ENCODE results near the gene CKAP5. TPM values are rescaled to one million over a fixed set of nuclear protein-coding genes. Genes with fewer than 3 reads are reported as not detected.

CKAP5 gene
- total RNA-seq, 2 experiments from 2014 or later, result 23.2 to 26.9 TPM

DNA sequence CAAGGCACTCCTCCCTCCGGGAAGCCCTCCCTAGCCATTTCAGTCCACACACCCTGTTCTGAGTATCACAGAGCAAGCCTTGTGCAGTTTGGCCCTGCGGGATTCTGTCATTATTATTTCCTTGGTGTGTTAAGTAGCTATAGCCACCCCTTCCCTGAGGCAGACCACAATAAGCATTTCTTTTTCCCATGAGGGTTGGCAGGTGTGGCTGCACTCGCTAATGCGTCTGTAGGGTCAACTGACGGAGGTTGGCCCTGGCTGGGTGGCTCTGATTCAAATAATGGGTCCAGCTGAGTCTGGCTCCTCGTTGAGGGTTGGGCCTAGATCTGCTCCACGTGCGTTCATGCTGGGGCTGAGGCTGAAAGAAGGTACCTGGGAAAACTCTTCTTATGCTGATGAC lies 122.0 kb downstream of the CKAP5 start:
- Mint-ChIP-seq H3K27me3 (no peaks in the 10 kb centered on the region), H3K4me3 (no peak overlapping the region), H3K36me3 (ENCODE audit: low read depth) (no peaks in the 10 kb centered on the region), H3K27ac (no peak overlapping the region), H3K4me1 (ENCODE audit: low read depth) (no peaks in the 10 kb centered on the region), H3K9me3 (no peaks in the 10 kb centered on the region)
- ATAC-seq (ENCODE audit: poor library complexity) (no peak), DNase-seq (no peak)
- Histone ChIP-seq H3K4me1 (ENCODE audit: insufficient read depth, low read length) (no peaks in the 10 kb centered on the region), H3K27me3 (ENCODE audit: control insufficient read depth in 1 of 2, insufficient read depth in 2 of 2, low read length in 2 of 2) (no peaks in the 10 kb centered on the region), H3K9me3 (ENCODE audit: control insufficient read depth in 1 of 2, insufficient read depth in 1 of 2, low read length in 2 of 2) (no peaks in the 10 kb centered on the region), H3K4me3 (ENCODE audit: low read length) (no peak overlapping the region), H3K36me3 (ENCODE audit: insufficient read depth, low read length) (no peaks in the 10 kb centered on the region), H3K27ac (ENCODE audit: low read depth in 1 of 2, low read length in 2 of 2) (no peak overlapping the region)
- ChIA-PET CTCF (no interaction called here), POLR2A (no interaction called here)
- TF ChIP-seq, protein P1, sequence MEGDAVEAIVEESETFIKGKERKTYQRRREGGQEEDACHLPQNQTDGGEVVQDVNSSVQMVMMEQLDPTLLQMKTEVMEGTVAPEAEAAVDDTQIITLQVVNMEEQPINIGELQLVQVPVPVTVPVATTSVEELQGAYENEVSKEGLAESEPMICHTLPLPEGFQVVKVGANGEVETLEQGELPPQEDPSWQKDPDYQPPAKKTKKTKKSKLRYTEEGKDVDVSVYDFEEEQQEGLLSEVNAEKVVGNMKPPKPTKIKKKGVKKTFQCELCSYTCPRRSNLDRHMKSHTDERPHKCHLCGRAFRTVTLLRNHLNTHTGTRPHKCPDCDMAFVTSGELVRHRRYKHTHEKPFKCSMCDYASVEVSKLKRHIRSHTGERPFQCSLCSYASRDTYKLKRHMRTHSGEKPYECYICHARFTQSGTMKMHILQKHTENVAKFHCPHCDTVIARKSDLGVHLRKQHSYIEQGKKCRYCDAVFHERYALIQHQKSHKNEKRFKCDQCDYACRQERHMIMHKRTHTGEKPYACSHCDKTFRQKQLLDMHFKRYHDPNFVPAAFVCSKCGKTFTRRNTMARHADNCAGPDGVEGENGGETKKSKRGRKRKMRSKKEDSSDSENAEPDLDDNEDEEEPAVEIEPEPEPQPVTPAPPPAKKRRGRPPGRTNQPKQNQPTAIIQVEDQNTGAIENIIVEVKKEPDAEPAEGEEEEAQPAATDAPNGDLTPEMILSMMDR (IDR thresholded peaks at IDR 0.05), result no peak
- intact Hi-C loops (cut with DNase I, micrococcal nuclease), result no loop called here

DNA sequence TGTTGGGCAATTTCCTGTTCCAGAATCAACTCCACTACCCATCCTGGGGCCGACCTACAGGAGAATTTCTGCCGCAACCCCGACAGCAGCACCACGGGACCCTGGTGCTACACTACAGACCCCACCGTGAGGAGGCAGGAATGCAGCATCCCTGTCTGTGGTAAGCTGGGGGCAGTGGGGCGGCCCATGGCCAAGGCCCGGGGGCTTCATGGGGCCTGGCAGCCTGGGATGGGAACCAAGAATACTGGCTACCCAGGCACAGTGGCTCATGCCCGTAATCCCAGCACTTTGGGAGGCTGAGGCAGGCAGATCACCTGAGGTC lies 122.8 kb downstream of the CKAP5 start:
- no peaks in the 10 kb centered on the region for H3K36me3 ChIP-seq (ENCODE audit: insufficient read depth, low read length)
- H3K9me3 ChIP-seq (ENCODE audit: control insufficient read depth in 1 of 2, insufficient read depth in 1 of 2, low read length in 2 of 2), result no peaks in the 10 kb centered on the region
- no peak for ATAC-seq (ENCODE audit: poor library complexity)
- no peak overlapping the region for H3K4me3 ChIP-seq (ENCODE audit: low read length)
- intact Hi-C loops (cut with DNase I, micrococcal nuclease), result no loop called here
- no peak overlapping the region for H3K27ac Mint-ChIP-seq
- H3K4me1 Mint-ChIP-seq (ENCODE audit: low read depth), result peaks cover 5% of the 10 kb centered on the region
- H3K9me3 Mint-ChIP-seq, result no peaks in the 10 kb centered on the region
- ChIA-PET POLR2A (no interaction called here), CTCF (no interaction called here)
- no peak overlapping the region for H3K4me3 Mint-ChIP-seq
- peaks cover 7% of the 10 kb centered on the region for H3K4me1 ChIP-seq (ENCODE audit: insufficient read depth, low read length)
- TF ChIP-seq, protein P1 (IDR thresholded peaks at IDR 0.05), result no peak
- H3K27ac ChIP-seq (ENCODE audit: low read depth in 1 of 2, low read length in 2 of 2), result no peak overlapping the region
- no peaks in the 10 kb centered on the region for H3K27me3 Mint-ChIP-seq
- no peaks in the 10 kb centered on the region for H3K27me3 ChIP-seq (ENCODE audit: control insufficient read depth in 1 of 2, insufficient read depth in 2 of 2, low read length in 2 of 2)
- H3K36me3 Mint-ChIP-seq (ENCODE audit: low read depth), result no peaks in the 10 kb centered on the region
- no peak for DNase-seq

DNA sequence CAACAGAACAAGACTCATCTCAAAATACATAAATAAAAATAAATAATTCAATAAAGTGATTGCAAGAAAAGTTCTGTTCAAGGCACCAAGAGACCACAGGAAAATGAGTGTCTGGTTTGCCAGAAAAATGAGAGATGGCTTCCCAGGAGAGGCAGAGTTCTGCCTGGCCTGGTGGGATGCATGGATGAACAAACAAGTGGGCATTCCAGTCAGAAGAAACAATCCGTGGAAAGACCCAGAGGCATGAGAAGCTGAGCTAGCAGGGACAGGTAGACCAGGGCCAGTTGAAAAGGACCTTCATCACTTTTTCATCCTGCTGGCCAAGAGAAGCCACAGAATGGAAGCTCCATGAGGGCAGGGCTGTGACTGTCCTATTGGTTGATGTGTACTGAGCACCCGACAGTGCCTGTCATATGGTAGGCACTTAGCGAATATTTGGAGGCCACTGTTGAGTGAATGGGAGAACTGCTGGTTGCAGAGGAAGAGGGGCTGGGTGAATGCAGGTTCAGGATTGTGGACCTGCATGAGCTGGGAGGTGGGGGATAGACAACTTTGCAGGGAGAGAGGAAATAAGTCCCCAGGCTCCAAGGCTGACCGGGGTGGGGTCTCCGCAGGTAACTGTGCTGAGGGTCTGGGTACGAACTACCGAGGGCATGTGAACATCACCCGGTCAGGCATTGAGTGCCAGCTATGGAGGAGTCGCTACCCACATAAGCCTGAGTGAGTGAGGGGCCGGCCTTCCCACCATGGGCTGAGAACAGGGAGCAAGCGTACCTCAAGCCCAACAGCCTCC lies 123.3 kb downstream of the CKAP5 start:
- DNase-seq, result no peak
- TF ChIP-seq, protein P1 (IDR thresholded peaks at IDR 0.05), result no peak
- H3K4me3 Mint-ChIP-seq, result no peak overlapping the region
- Histone ChIP-seq H3K36me3 (ENCODE audit: insufficient read depth, low read length) (no peaks in the 10 kb centered on the region), H3K9me3 (ENCODE audit: control insufficient read depth in 1 of 2, insufficient read depth in 1 of 2, low read length in 2 of 2) (no peaks in the 10 kb centered on the region), H3K4me1 (ENCODE audit: insufficient read depth, low read length) (peaks cover 12% of the 10 kb centered on the region), H3K27ac (ENCODE audit: low read depth in 1 of 2, low read length in 2 of 2) (no peak overlapping the region), H3K4me3 (ENCODE audit: low read length) (no peak overlapping the region), H3K27me3 (ENCODE audit: control insufficient read depth in 1 of 2, insufficient read depth in 2 of 2, low read length in 2 of 2) (no peaks in the 10 kb centered on the region)
- H3K4me1 Mint-ChIP-seq (ENCODE audit: low read depth), result peaks cover 9% of the 10 kb centered on the region
- no peaks in the 10 kb centered on the region for H3K9me3 Mint-ChIP-seq
- no peaks in the 10 kb centered on the region for H3K27me3 Mint-ChIP-seq
- ChIA-PET POLR2A (no interaction called here), CTCF (no interaction called here)
- intact Hi-C loops (cut with DNase I, micrococcal nuclease), result no loop called here
- H3K36me3 Mint-ChIP-seq (ENCODE audit: low read depth), result no peaks in the 10 kb centered on the region
- H3K27ac Mint-ChIP-seq, result no peak overlapping the region
- ATAC-seq (ENCODE audit: poor library complexity), result no peak

Measured in CD4-positive, alpha-beta T cell (primary cell).